NCI-H2196 treated with DMSO at 0.1 percent for 48 hours (cell line): Measurements from ENCODE around the gene KCNAB1.

Experiments
- DNase-seq: peaks from one replicate; lab custom pipeline; 2025; ENCODE audit not compliant: unreplicated experiment; lab: John Stamatoyannopoulos, UW

Gene KCNAB1

GRCh38 chr3:156307704-156308103, 187.3 kb downstream of the KCNAB1 start:
- no peak for DNase-seq

- no peak for DNase-seq
Measured at GRCh38 chr3:156311431-156311830, 191.1 kb downstream of the KCNAB1 start.

GRCh38 chr3:156311930-156312329, 191.6 kb downstream of the KCNAB1 start:
- DNase-seq, result no peak

GRCh38 chr3:156316076-156316475, 195.7 kb downstream of the KCNAB1 start:
- DNase-seq, result no peak

GRCh38 chr3:156317462-156318074, 197.2 kb downstream of the KCNAB1 start:
- DNase-seq, result no peak

GRCh38 chr3:156321945-156322344, 201.6 kb downstream of the KCNAB1 start:
- no peak for DNase-seq

GRCh38 chr3:156323466-156323865, 203.1 kb downstream of the KCNAB1 start:
- no peak for DNase-seq

- no peak for DNase-seq
Measured at GRCh38 chr3:156330415-156330814, 210.0 kb downstream of the KCNAB1 start.

- DNase-seq, result no peak
Measured at GRCh38 chr3:156332304-156332703, 211.9 kb downstream of the KCNAB1 start.

- DNase-seq, result no peak
Measured at GRCh38 chr3:156334841-156335545, 214.6 kb downstream of the KCNAB1 start.

- no peak for DNase-seq
Measured at GRCh38 chr3:156339491-156339890, 219.1 kb downstream of the KCNAB1 start.

GRCh38 chr3:156341332-156341731, 221.0 kb downstream of the KCNAB1 start:
- no peak for DNase-seq

GRCh38 chr3:156341831-156342416, 221.5 kb downstream of the KCNAB1 start:
- no peak for DNase-seq

- no peak for DNase-seq
Measured at GRCh38 chr3:156344215-156344614, 223.8 kb downstream of the KCNAB1 start.

- DNase-seq, result no peak
Measured at GRCh38 chr3:156349111-156349510, 228.7 kb downstream of the KCNAB1 start.

GRCh38 chr3:156349978-156350377, 229.6 kb downstream of the KCNAB1 start:
- DNase-seq, result no peak

GRCh38 chr3:156350781-156351180, 230.4 kb downstream of the KCNAB1 start:
- DNase-seq, result no peak

GRCh38 chr3:156351783-156352182, 231.4 kb downstream of the KCNAB1 start:
- DNase-seq, result no peak

GRCh38 chr3:156352728-156353127, 232.3 kb downstream of the KCNAB1 start:
- no peak for DNase-seq

GRCh38 chr3:156353563-156353962, 233.2 kb downstream of the KCNAB1 start:
- no peak for DNase-seq

GRCh38 chr3:156356537-156357363, 236.4 kb downstream of the KCNAB1 start:
- no peak for DNase-seq

- DNase-seq, result no peak
Measured at GRCh38 chr3:156358232-156358631, 237.9 kb downstream of the KCNAB1 start.
